ENCODE data around the gene GRAMD1A. TPM values are rescaled to one million over a fixed set of nuclear protein-coding genes. Genes with fewer than 3 reads are reported as not detected.

The GRAMD1A gene
- total and polyA plus RNA-seq, 9 of the 15 experiments (the other 6 are each of a cell fraction or from before 2014, with no cell fraction given), result 1.4 to 63.8 (median 38.5) TPM

GRCh38 chr19:35044317-35045117, 44.4 kb downstream of the GRAMD1A start (continued):
- TF ChIP-seq TRIM25 (IDR thresholded peaks at IDR 0.05; ENCODE audit: borderline replicate concordance), result no peak
- TF ChIP-seq RFX5 (IDR thresholded peaks at IDR 0.05; ENCODE audit: low read depth, low read length), result no peak
- TF ChIP-seq SOX6 (IDR thresholded peaks at IDR 0.05), result no peak
- peak; percentile 88 to 98 (median 89) for TF ChIP-seq CTCF (IDR thresholded peaks at IDR 0.05 in 2 of 3, conservative IDR thresholded peaks at IDR 0.05 in 1 of 3; ENCODE audit: insufficient read depth in 2 of 3, low read depth in 1 of 3, low read length in 3 of 3)
- no peak for TF ChIP-seq ZNF174 (CRISPR knock-in tag; IDR thresholded peaks at IDR 0.05)
- TF ChIP-seq BRD4 (IDR thresholded peaks at IDR 0.05), result no peak
- no peak for TF ChIP-seq CHCHD3 (CRISPR knock-in tag; IDR thresholded peaks at IDR 0.05)
- no peak for TF ChIP-seq GABPA (tag; conservative IDR thresholded peaks at IDR 0.05; ENCODE audit: low read depth)
- no peak for TF ChIP-seq MCM3 (IDR thresholded peaks at IDR 0.05)
- no peak for TF ChIP-seq EWSR1 (IDR thresholded peaks at IDR 0.05; ENCODE audit: borderline replicate concordance, low read depth, partially characterized antibody)
- TF ChIP-seq ZNF134 (CRISPR knock-in tag; conservative IDR thresholded peaks at IDR 0.05), result no peak
- TF ChIP-seq PKNOX1 (IDR thresholded peaks at IDR 0.05), result peak; percentile 42
- no peak for TF ChIP-seq ZFP30 (CRISPR knock-in tag; IDR thresholded peaks at IDR 0.05; ENCODE audit: borderline replicate concordance)
- TF ChIP-seq ZBTB49 (CRISPR knock-in tag; IDR thresholded peaks at IDR 0.05; ENCODE audit: borderline replicate concordance), result no peak
- no peak for TF ChIP-seq SFPQ (IDR thresholded peaks at IDR 0.05; ENCODE audit: low read depth, low read length)
- no peak for TF ChIP-seq ARID2 (IDR thresholded peaks at IDR 0.05)
- no peak for TF ChIP-seq IRF1 (CRISPR knock-in tag; IDR thresholded peaks at IDR 0.05; ENCODE audit: borderline replicate concordance)
